Coronary artery (tissue), 2 donors: ENCODE measurements around the gene SLC29A4.

Source experiments
- DNase-seq: peaks from one replicate; pipeline ENCODE4 v3.0.0-alpha.2; 2017; ENCODE audit warnings: low spot score
- H3K27ac ChIP-seq, 2 donors: fragments of 200-600 bp; sonication (generic); one replicate each; pipeline ENCODE4 v1.5.1; 2016 to 2019
- H3K4me3 ChIP-seq: fragments of 200-600 bp; sonication (generic); 2 replicates; pipeline ENCODE4 v1.5.1; 2016; ENCODE audit warnings: mild to moderate bottlenecking, moderate library complexity
- CTCF ChIP-seq: fragments of 200-600 bp; sonication (generic); IDR thresholded peaks from one replicate; pipeline ENCODE4 v1.5.1; 2019; ENCODE audit warnings: antibody characterized with exemption

Gene SLC29A4

DNA sequence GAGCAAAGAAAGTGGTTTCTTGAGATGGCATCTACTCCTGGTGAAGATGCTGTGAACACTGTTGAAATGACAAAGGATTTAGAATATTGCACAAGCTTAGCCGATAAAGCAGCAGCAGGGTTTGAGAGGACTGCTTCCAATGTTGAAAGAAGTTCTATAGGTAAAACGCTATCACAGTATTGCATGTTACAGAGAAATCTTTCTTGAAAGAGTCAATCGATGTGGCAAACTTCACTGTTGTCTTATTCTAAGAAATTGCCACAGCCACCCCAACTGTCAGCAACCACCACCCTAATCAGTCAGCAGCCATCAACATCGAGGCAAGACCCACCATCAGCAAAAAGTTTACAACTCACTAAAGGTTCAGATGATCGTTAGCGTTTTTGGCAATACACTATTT lies 59.9 kb downstream of the SLC29A4 start:
- H3K4me3 ChIP-seq = no peak overlapping the region
- no peak for TF ChIP-seq CTCF
- no peak overlapping the region for H3K27ac ChIP-seq
- no peak for DNase-seq

- H3K4me3 ChIP-seq = no peak overlapping the region
- H3K27ac ChIP-seq = no peak overlapping the region
- TF ChIP-seq CTCF = no peak
- DNase-seq = no peak
Measured at GRCh38 chr7:5343884-5344283, 61.1 kb downstream of the SLC29A4 start.

- no peak for DNase-seq
- Histone ChIP-seq H3K4me3 (no peak overlapping the region), H3K27ac (no peak overlapping the region)
- TF ChIP-seq CTCF = no peak
Measured at GRCh38 chr7:5344342-5344741, 61.6 kb downstream of the SLC29A4 start.

GRCh38 chr7:5345171-5345570 lies 62.4 kb downstream of the SLC29A4 start:
- Histone ChIP-seq H3K4me3 (no peak overlapping the region), H3K27ac (no peak overlapping the region)
- DNase-seq = no peak
- no peak for TF ChIP-seq CTCF

DNA sequence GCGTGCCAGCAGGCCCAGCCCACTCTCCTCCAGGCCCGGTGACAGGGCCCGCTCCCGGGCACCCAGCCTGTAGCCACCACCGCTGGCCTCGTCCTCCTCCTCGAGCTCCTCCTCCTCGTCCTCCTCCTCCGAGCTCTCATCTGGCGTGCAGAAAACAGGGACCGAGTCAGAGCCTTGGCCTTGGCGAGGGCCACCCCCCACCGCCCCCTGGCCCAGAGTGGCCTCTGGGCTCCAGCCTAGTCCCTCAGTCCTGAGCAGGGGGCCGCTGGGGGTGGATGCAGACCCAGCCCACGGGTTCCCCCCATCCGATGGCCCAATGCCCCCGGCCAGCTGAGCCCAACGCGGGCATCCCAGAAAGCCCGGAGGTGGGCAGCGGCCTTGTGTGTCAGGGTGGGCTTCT lies 62.9 kb downstream of the SLC29A4 start:
- no peak overlapping the region for H3K27ac ChIP-seq

GRCh38 chr7:5348134-5349004 lies 65.6 kb downstream of the SLC29A4 start:
- TF ChIP-seq CTCF = no peak
- peak overlapping the region in 1 of 2 donors; percentile 28 for H3K27ac ChIP-seq
- no peak for DNase-seq
- H3K4me3 ChIP-seq = no peak overlapping the region

More for the DNA sequence above, 62.9 kb downstream of the SLC29A4 start:
- no peak for DNase-seq
- no peak overlapping the region for H3K4me3 ChIP-seq
- no peak for TF ChIP-seq CTCF

- TF ChIP-seq CTCF = no peak
- no peak overlapping the region for H3K4me3 ChIP-seq
- H3K27ac ChIP-seq = peak overlapping the region in 1 of 2 donors; percentile 28
- no peak for DNase-seq
Measured at GRCh38 chr7:5349005-5349380, 66.2 kb downstream of the SLC29A4 start.
